AG04449 (cell line): ENCODE measurements around the gene CFAP46.

Experiments
- CTCF ChIA-PET: fragments of 350-600 bp; formaldehyde crosslinking; extraction: SDS; loops from one replicate; lab custom pipeline; 2021; ENCODE audit warnings: antibody characterized with exemption; lab: Yijun Ruan, JAX
- POLR2A ChIA-PET: fragments of 400-600, 350-600 bp; formaldehyde crosslinking; extraction: SDS; loops from one replicate; lab custom pipeline; 2020; ENCODE audit warnings: antibody characterized with exemption, inconsistent platforms; lab: Yijun Ruan, JAX
- DNase-seq: peaks from one replicate; pipeline ENCODE4 v3.0.0-alpha.2; 2010; ENCODE audit warnings: low read depth, low spot score
- H3K4me3 ChIP-seq: 2 replicates; pipeline ENCODE4 v1.5.1; 2011; ENCODE audit warnings: low read depth, mild to moderate bottlenecking, control low read depth, low read length
- CTCF ChIP-seq: IDR thresholded peaks from one replicate; pipeline ENCODE4 v1.5.1; 2011; ENCODE audit warnings: mild to moderate bottlenecking, moderate library complexity, low read length, control low read depth, inconsistent platforms; ENCODE audit not compliant: insufficient read depth; ENCODE audit errors: missing control alignments

The CFAP46 gene

GRCh38 chr10:132886211-132887099 is 55.9 kb downstream of the CFAP46 start:
- no peak for DNase-seq
- H3K4me3 ChIP-seq, result no peak overlapping the region
- ChIA-PET POLR2A (no interaction called here), CTCF (no interaction called here)
- no peak for TF ChIP-seq CTCF

GRCh38 chr10:132885451-132886210 is 56.7 kb downstream of the CFAP46 start:
- CTCF ChIA-PET, result no interaction called here
- POLR2A ChIA-PET, result no interaction called here
- no peak overlapping the region for H3K4me3 ChIP-seq
- no peak for TF ChIP-seq CTCF
- DNase-seq, result no peak

GRCh38 chr10:132884691-132885271 is 57.6 kb downstream of the CFAP46 start:
- TF ChIP-seq CTCF, result no peak
- ChIA-PET POLR2A (no interaction called here), CTCF (interaction anchor here (1.3 kb wide), 1 partner anchor 230 kb away, joined by 3 read pairs; no protein-coding TSS in a partner anchor)
- no peak overlapping the region for H3K4me3 ChIP-seq
- DNase-seq, result no peak

GRCh38 chr10:132884041-132884440 is 58.3 kb downstream of the CFAP46 start:
- no peak for DNase-seq
- CTCF ChIA-PET, result interaction anchor here (1.3 kb wide), 1 partner anchor 230 kb away, joined by 3 read pairs; no protein-coding TSS in a partner anchor

GRCh38 chr10:132883391-132883881 is 58.9 kb downstream of the CFAP46 start:
- DNase-seq, result no peak
- TF ChIP-seq CTCF, result no peak
- CTCF ChIA-PET, result interaction anchor here (1.3 kb wide), 1 partner anchor 229 kb away, joined by 3 read pairs; no protein-coding TSS in a partner anchor
- POLR2A ChIA-PET, result no interaction called here
- no peak overlapping the region for H3K4me3 ChIP-seq

More at GRCh38 chr10:132884041-132884440, 58.3 kb downstream of the CFAP46 start:
- TF ChIP-seq CTCF, result no peak
- POLR2A ChIA-PET, result no interaction called here
- no peak overlapping the region for H3K4me3 ChIP-seq
